CD14-positive monocyte (primary cell): Measurements from ENCODE around the gene ZNF768. TPM values are rescaled to one million over a fixed set of nuclear protein-coding genes. Genes with fewer than 3 reads are reported as not detected.

Source experiments
- DNase-seq, 3 donors: peaks; one replicate each; pipeline ENCODE4 v3.0.0-alpha.2; 2011 to 2022
- H2AFZ ChIP-seq: 2 replicates; pipeline ENCODE4 v1.6.0; 2012; ENCODE audit warnings: mild to moderate bottlenecking, low read depth, low read length, inconsistent platforms; ENCODE audit not compliant: insufficient read depth, poor library complexity, severe bottlenecking
- H3K27ac ChIP-seq, 2 donors: 1 replicate in 1 of 2; 2 replicates in 1 of 2; pipeline ENCODE4 v1.5.1; 2012 to 2013; ENCODE audit warnings: low read length in 2 of 2, control low read depth in 1 of 2, inconsistent platforms in 1 of 2, low read depth in 1 of 2, mild to moderate bottlenecking in 1 of 2
- H3K27me3 ChIP-seq, 2 donors: one replicate each; pipeline versions ENCODE4 v1.6.0 to v1.6.1; 2011 to 2013; ENCODE audit warnings: low read length in 2 of 2; ENCODE audit not compliant: control insufficient read depth in 2 of 2, insufficient read depth in 2 of 2
- H3K36me3 ChIP-seq, 2 donors: replicated peaks in 1 of 2; 1 replicate in 1 of 2; 2 replicates in 1 of 2; pipeline versions ENCODE4 v1.5.1 to v1.6.1; 2012 to 2013; ENCODE audit warnings: low read length in 2 of 2, control low read depth in 1 of 2, inconsistent platforms in 1 of 2, mild to moderate bottlenecking in 1 of 2; ENCODE audit not compliant: insufficient read depth in 2 of 2, control insufficient read depth in 1 of 2
- H3K4me1 ChIP-seq, 2 donors: 1 replicate in 1 of 2; 2 replicates in 1 of 2; pipeline versions ENCODE4 v1.5.1 to v1.6.1; 2012 to 2013; ENCODE audit warnings: low read length in 2 of 2, control low read depth in 1 of 2, inconsistent platforms in 1 of 2, mild to moderate bottlenecking in 1 of 2, moderate library complexity in 1 of 2; ENCODE audit not compliant: insufficient read depth in 2 of 2, control insufficient read depth in 1 of 2
- H3K4me2 ChIP-seq: replicated peaks from 2 replicates; pipeline ENCODE3; 2012; ENCODE audit warnings: low read length, moderate library complexity, mild to moderate bottlenecking; ENCODE audit not compliant: poor library complexity, severe bottlenecking; ENCODE audit errors: extremely low read depth
- H3K4me3 ChIP-seq, 3 experiments: fragments of 200-600 bp in 1 of 3; sonication (generic) in 1 of 3; replicated peaks in 1 of 3; 1 replicate in 2 of 3; 2 replicates in 1 of 3; pipeline ENCODE4 v1.5.1; 2011 to 2013; ENCODE audit warnings: low read length in 3 of 3, mild to moderate bottlenecking in 3 of 3, control low read depth in 2 of 3, low read depth in 2 of 3, inconsistent platforms in 1 of 3, moderate library complexity in 1 of 3
- H3K79me2 ChIP-seq: 2 replicates; pipeline ENCODE4 v1.6.0; 2012; ENCODE audit warnings: mild to moderate bottlenecking, control low read depth, inconsistent platforms, low read length, moderate library complexity; ENCODE audit not compliant: insufficient read depth
- H3K9ac ChIP-seq: 2 replicates; pipeline ENCODE4 v1.6.0; 2017; ENCODE audit warnings: low read length, mild to moderate bottlenecking; ENCODE audit not compliant: insufficient read depth, poor library complexity, severe bottlenecking
- H3K9me3 ChIP-seq, 2 donors: replicated peaks in 1 of 2; 1 replicate in 1 of 2; 2 replicates in 1 of 2; pipeline versions ENCODE4 v1.5.1 to v1.6.1; 2012 to 2013; ENCODE audit warnings: low read length in 2 of 2, control low read depth in 1 of 2; ENCODE audit not compliant: control insufficient read depth in 1 of 2, insufficient read depth in 1 of 2
- H4K20me1 ChIP-seq: 2 replicates; pipeline ENCODE4 v1.6.0; 2012; ENCODE audit warnings: mild to moderate bottlenecking, low read length, control low read depth, moderate library complexity; ENCODE audit not compliant: insufficient read depth
- H3K27ac Mint-ChIP-seq, 7 donors: one replicate each; pipeline ENCODE4 v1.8.0; 2020; ENCODE audit warnings: mild to moderate bottlenecking in 7 of 7, mixed read lengths in 7 of 7, moderate library complexity in 6 of 7, inconsistent platforms in 2 of 7
- H3K27me3 Mint-ChIP-seq, 3 donors: one replicate each; pipeline ENCODE4 v1.8.0; 2021 to 2022; ENCODE audit warnings: low read depth in 3 of 3, mild to moderate bottlenecking in 3 of 3, mixed read lengths in 3 of 3, moderate library complexity in 3 of 3, inconsistent platforms in 1 of 3
- H3K36me3 Mint-ChIP-seq, 2 donors: one replicate each; pipeline ENCODE4 v1.8.0; 2020; ENCODE audit warnings: mixed read lengths in 2 of 2, inconsistent platforms in 1 of 2, mild to moderate bottlenecking in 1 of 2
- H3K4me1 Mint-ChIP-seq: one replicate; pipeline ENCODE4 v1.8.0; 2020; ENCODE audit warnings: mild to moderate bottlenecking, mixed read lengths
- H3K4me3 Mint-ChIP-seq, 2 donors: one replicate each; pipeline ENCODE4 v1.8.0; 2020; ENCODE audit warnings: mild to moderate bottlenecking in 2 of 2, mixed read lengths in 2 of 2, moderate library complexity in 1 of 2
- H3K9me3 Mint-ChIP-seq, 7 donors: one replicate each; pipeline ENCODE4 v1.8.0; 2020 to 2022; ENCODE audit warnings: mixed read lengths in 7 of 7, mild to moderate bottlenecking in 6 of 7, moderate library complexity in 6 of 7, inconsistent platforms in 2 of 7
- CTCF ChIP-seq: fragments of 200-600 bp; IDR thresholded peaks from one replicate; pipeline ENCODE4 v1.8.0; 2022; ENCODE audit warnings: antibody characterized with exemption, mild to moderate bottlenecking
- WGBS: methylation state at CpG from one replicate; pipeline ENCODE4 v1.1.5; 2013; ENCODE audit warnings: missing lambda C conversion rate; ENCODE audit not compliant: insufficient coverage; 5-methylcytosine and 5-hydroxymethylcytosine counted together
- intact Hi-C, 2 donors: fragments of 100-400 bp; cut with micrococcal nuclease; formaldehyde crosslinking; loops; one replicate each; pipeline versions ENCODE4 v1.15.0 to v1.15.1; 2023
- polyA plus RNA-seq, 3 donors: library from polyadenylated mRNA; depleted of rRNA in 1 of 3; unstranded in 2 of 3; stranded (reverse) in 1 of 3; fragments of 300-500 nt in 2 of 3; fragments of >200 nt in 1 of 3; fragmentation: Illumina TruSeq in 2 of 3; gene quantifications; 1 replicate in 2 of 3; 2 replicates in 1 of 3; pipeline ENCODE4 v1.2.3, GENCODE V29; 2012 to 2021

Gene ZNF768
- polyA plus RNA-seq, 3 donors = 2.8 to 13.4 (median 3.0) TPM

DNA sequence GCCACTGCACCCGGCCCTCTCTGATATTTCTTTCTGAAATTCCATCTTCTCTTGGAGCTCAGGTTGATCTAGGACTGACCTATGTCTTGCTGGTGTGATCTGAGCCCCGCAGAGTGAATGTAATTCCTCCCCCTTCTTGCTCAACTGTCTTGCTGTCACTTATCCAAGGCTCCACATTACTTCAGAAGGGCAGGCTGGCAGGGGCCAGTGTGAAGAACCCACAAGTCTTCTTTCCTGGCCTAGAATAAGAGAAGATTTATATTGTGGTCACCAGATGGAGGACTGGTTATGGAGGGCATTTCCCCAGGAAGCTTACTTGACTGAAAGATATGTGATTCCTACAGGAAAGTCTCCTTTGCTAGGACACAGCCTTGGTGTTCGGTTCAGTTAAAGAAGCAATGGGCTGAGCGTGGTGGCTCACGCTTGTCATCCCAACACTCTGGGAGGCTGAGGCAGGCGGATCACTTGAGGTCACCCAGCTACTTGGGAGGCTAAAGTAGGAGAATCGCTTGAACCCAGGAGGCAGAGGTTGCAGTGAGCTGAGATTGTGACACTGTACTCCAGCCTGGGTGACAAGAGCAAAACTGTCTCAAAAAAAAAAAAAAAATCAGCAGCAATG is 40.4 kb downstream of the ZNF768 start:
- H3K36me3 Mint-ChIP-seq = peaks cover 83 to 98% of the 10 kb centered on the region in 2 donors
- Histone ChIP-seq H3K27me3 (no peaks in the 10 kb centered on the region), H2AFZ (no peak overlapping the region), H3K9me3 (no peaks in the 10 kb centered on the region), H3K9ac (no peak overlapping the region), H3K4me3 (no peak overlapping the region), H3K4me1 (no peaks in the 10 kb centered on the region), H4K20me1 (peaks cover 100% of the 10 kb centered on the region), H3K27ac (peak overlapping the region in 1 of 2 donors; percentile 26), H3K79me2 (peaks cover 66% of the 10 kb centered on the region), H3K36me3 (peaks cover 96 to 100% of the 10 kb centered on the region in 2 donors), H3K4me2 (no peak overlapping the region)
- H3K27ac Mint-ChIP-seq = peak overlapping the region in 3 of 7 donors; percentile 34 to 52 (median 41)
- H3K4me3 Mint-ChIP-seq = no peak overlapping the region
- H3K9me3 Mint-ChIP-seq = no peaks in the 10 kb centered on the region
- intact Hi-C loops = no loop called here
- peaks cover 0 to 1% (median 0%) of the 10 kb centered on the region in 3 donors for H3K27me3 Mint-ChIP-seq
- no peak for TF ChIP-seq CTCF
- no peak for DNase-seq
- 88% methylated on average over 6 of the region's 7 CpGs for WGBS
- peaks cover 6% of the 10 kb centered on the region for H3K4me1 Mint-ChIP-seq

DNA sequence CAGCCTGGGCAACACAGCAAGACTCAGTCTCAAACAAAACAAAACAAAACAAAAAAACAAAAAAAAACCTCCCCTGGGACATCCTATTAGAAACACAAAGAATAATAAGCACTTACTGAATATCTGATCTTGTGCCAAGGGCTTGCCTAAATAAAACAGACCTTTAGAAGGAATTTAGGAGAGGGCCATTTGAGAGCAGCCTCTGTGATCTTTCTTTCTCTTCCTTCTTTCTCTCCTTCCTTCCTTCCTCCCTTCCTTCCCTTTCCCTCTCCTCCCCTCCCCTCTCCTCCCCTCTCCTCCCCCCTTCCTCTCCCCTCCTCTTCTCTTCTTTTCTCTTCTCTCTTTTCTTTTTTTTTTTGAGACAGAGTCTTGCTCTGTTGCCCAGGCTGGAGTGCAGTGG is 41.5 kb downstream of the ZNF768 start:
- TF ChIP-seq CTCF = no peak
- Histone ChIP-seq H3K27ac (no peak overlapping the region), H3K27me3 (no peaks in the 10 kb centered on the region), H2AFZ (no peak overlapping the region), H3K9ac (no peak overlapping the region), H3K36me3 (peaks cover 95 to 100% of the 10 kb centered on the region in 2 donors), H3K4me2 (no peak overlapping the region), H4K20me1 (peaks cover 100% of the 10 kb centered on the region), H3K9me3 (no peaks in the 10 kb centered on the region), H3K79me2 (peaks cover 74% of the 10 kb centered on the region), H3K4me1 (peaks cover 0 to 8% of the 10 kb centered on the region in 2 donors), H3K4me3 (no peak overlapping the region)
- Mint-ChIP-seq H3K4me3 (no peak overlapping the region), H3K36me3 (peaks cover 83 to 98% of the 10 kb centered on the region in 2 donors), H3K4me1 (peaks cover 11% of the 10 kb centered on the region), H3K27ac (peak overlapping the region in 1 of 7 donors; percentile 37), H3K27me3 (peaks cover 0 to 1% (median 0%) of the 10 kb centered on the region in 3 donors), H3K9me3 (no peaks in the 10 kb centered on the region)
- no peak for DNase-seq
- intact Hi-C loops = loop anchor here in 1 of 2 donors (5.0 kb wide), 1 partner anchor 38 kb away; the partner anchor contains the start of gene SEPHS2
